ENCODE data around the gene FAM184A.
"Not testable (repeated sequence)": the region's sequence is repeated elsewhere in the genome, so short reads cannot be mapped to it uniquely, and the experiment has no call there.

FAM184A gene

GRCh38 chr6:119052987-119053386 lies 25.5 kb downstream of the FAM184A start:
- no peak for DNase-seq

- no peak for DNase-seq
Measured at GRCh38 chr6:119052292-119052889, 26.1 kb downstream of the FAM184A start.

GRCh38 chr6:119044255-119044654 lies 34.2 kb downstream of the FAM184A start:
- DNase-seq = no peak

GRCh38 chr6:119043783-119044182 lies 34.7 kb downstream of the FAM184A start:
- DNase-seq = no peak

- no peak for DNase-seq
Measured at GRCh38 chr6:119043265-119043664, 35.2 kb downstream of the FAM184A start.

- no peak for DNase-seq
Measured at GRCh38 chr6:119040636-119041035, 37.8 kb downstream of the FAM184A start.

DNA sequence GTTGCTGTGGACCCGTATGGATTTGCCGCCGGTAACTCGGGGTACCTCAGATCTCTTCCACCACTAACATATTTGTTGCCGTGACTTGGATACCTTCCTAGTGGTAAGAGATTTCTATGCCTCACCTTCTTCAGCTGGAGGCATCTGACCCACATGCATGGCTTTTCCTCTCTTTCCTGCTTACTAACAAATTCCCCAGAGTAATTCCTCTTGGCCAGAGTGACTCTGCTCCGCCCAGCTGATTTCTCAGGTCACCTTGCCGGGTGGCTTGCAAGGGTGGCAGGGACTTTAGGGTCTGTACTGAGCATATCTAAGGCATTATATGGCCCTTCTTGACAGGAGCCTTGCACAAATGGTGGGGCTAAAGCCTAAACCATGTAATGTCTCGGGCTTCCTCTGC lies 38.2 kb downstream of the FAM184A start:
- DNase-seq = no peak

DNA sequence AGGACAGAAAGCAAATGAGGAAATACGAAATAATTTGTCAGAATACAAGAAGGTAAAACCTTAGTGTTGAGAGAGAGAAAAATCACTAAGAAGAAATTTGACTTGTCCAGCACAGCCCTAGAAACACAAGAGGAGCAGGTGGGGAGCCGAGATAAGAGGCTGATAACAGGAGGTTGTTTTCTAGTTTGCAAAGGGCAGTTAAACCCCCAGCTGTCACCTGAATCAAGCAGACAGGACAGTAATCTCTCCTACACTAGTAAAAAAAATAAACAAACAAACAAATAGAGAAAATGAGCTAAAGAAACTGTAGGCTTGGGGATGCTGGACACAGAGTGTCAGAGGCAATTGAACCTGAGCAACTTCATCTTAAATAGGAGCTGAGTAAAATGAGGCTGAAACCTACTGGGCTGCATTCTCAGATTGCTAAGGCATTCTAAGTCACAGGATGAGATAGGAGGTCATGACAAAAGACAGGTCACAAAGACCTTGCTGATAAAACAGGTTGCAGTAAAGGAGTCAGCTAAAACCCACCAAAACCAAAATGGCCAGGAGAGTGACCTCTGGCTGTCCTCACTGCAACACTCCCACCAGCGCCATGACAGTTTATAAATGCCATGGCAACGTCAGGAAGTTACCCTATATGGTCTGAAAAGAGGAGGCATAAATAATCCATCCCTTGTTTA lies 40.4 kb downstream of the FAM184A start:
- no peak for DNase-seq

GRCh38 chr6:119037264-119037663 lies 41.2 kb downstream of the FAM184A start:
- no peak for DNase-seq

DNA sequence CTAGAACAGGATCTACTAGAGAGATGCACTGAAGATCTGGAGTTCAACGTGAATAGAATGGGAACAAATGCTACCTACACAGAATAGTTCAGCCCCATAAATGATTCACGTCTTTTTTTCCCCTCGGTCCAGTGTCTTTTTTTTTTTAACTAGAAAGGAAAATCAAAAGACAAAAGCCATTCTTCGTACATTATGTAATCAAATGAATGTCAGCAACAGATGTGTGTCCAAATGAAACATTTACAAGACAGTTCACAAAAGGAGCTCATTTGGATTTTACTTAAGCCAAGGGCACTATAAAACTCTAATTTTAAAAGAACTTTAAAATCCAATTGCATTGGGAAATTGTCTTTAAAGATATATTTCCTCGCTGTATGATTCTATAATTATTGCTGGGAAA lies 42.4 kb downstream of the FAM184A start:
- DNase-seq = no peak

DNA sequence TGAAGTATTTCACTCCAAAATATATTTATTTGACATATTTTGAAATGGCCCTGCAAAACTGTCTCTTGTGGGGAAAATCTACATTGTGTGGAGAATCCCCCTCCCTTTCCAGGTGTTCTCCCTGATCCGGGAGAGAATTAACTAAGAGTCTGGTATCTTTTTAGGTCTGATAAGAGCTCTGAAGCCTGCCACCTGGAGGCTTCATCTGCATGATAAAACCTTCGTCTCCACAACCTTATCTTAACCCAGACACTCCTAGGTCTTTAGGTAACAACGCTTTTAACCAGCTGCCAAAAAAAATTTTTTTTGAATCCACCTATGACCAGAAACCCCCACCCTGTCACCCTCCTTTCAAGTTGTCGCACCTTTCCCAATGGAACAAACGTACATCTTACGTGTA lies 43.0 kb downstream of the FAM184A start:
- DNase-seq = no peak

DNA sequence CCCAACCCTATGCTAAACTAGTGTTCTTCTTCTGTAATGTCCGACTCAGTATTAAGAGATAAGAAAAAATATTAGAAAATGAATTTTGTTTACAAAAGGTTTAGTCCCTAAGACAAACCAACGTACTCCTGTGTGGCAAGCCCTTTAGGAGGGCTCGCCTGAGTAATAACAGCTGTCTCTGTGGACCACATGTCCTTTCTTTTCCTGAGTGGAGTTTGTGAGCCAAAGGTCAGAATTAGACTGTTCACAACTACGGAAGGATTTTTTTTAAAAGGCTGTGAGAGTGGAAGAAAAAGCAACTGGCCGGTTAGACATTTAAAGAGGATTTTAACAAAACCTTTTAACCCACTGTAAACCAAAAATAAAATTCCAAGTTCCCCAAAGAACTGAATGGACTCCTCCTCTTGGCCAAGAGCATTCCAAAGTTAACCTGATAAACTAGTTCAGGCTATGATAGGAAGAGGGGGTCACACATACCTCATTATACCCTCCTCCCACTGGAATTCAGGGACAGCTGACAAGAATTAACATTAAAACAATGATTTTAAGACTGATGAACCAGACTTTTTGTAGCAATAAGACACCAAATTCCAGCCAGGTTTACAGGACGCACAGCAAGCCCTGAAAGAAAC lies 43.5 kb downstream of the FAM184A start:
- no peak for DNase-seq

DNA sequence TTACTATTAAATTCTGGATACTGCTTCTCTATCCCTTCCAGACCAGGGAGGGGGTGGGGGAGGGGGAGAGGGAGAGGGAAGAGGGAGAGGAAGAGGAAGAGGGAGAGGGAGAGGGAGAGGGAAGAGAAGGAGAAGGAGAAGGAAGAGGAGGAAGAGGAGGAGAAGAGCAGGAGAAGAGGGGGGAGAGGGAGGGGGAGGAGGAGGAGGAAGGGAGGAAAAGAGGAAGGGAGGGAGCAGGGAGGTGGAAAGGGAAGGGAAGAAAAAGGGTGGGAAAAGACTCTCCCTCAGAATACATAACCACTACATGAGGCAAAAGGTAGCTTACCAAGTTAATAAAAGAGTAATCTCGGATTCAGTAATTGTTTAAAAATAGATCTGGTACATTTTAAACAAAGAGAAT lies 46.0 kb downstream of the FAM184A start:
- DNase-seq = no peak

DNA sequence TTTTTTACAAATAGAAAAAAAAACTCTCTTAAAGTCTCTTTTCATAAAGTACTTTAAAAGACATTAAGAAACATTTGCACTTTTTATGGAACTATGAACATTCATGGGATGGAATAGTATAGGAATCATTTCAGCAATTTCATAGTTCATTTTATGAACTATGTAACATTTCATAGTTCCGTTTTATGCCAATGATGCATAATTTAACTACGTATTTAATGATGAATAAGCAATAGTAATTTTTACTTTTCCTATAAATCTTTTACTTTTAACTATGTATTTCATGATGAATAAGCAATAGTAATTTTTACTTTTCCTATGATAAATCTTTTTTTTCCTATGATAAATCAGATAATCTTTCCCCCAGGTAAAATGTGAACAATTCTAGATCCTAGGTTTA lies 47.7 kb downstream of the FAM184A start:
- DNase-seq = no peak

DNA sequence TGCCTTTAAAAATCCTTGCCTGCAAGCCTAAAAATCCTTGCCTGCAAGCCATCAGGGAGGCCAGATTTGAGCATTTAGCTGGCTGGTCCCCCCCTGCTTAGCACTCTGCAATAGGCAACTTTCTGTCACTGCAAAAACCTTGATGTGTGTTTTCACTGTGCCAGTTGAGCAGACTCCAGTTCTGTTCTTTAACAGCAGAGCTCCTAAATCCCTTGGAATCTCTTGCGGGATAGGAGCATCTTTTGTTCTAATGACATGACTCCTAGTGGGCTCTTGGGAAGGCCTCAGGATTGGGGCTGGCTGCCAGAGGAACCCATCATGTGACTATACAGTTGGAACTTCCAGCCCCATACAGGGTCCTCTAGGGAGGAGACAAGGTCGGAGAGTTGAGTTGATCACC lies 50.4 kb downstream of the FAM184A start:
- no peak for DNase-seq

GRCh38 chr6:119027465-119027864 lies 51.0 kb downstream of the FAM184A start:
- no peak for DNase-seq

DNA sequence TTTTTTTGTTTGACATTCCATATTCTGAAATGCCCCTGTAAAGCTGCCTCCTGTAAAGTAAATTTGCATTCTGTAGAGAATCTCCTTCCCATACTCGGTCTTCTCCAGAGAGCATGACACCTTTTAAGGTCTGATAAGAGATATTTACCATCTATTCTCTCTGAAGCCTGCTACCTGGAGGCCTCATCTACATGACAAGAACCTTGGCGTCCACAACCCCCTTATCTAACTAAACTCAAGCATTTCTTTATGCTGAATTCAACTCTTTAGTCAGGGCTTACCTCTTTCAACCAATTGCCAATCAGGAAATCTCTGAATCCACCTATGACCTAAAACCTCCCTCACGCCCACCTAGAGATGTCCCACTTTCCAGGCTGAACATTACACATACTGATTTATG lies 51.6 kb downstream of the FAM184A start:
- DNase-seq = no peak

DNA sequence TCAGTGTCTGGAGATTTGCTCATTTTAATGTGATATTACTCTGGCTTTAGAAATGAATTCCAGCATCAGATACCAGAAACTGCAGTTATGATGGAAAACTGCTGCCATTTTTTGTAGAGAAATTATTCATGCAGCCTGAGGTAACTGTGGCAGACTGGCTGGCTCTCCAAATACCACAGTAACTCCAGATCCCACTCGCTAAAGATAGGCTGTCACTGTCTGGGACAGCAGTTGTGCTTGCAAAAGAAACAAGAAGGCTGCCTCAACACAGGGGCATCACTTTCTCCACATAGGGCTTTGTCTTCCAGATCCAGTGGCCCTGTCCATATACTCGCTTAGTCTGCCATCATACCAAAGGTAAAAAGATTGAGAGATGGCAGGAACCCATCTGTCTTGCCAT lies 52.7 kb downstream of the FAM184A start:
- DNase-seq = no peak

DNA sequence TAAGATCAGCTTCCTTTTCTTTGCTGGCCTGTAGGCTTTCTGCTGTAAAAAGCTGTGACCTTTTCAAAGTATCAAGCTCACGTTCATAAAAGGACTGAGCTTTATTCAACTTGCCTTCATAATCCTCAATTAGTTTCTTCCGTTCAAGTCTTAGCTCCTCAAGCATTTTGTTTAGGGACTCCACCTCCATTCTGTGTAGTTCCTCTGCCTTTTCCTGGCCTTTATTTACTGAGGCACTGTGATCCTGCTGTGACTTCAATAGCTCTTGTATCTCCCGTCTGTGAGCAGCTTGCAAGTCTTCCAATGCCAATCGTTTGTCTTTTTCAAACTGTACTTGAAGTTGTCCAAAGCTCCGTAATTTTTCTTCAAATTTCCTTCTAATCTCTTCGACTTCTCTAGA lies 54.4 kb downstream of the FAM184A start:
- DNase-seq = no peak

- no peak for DNase-seq
Measured at GRCh38 chr6:119022796-119023195, 55.7 kb downstream of the FAM184A start.

DNA sequence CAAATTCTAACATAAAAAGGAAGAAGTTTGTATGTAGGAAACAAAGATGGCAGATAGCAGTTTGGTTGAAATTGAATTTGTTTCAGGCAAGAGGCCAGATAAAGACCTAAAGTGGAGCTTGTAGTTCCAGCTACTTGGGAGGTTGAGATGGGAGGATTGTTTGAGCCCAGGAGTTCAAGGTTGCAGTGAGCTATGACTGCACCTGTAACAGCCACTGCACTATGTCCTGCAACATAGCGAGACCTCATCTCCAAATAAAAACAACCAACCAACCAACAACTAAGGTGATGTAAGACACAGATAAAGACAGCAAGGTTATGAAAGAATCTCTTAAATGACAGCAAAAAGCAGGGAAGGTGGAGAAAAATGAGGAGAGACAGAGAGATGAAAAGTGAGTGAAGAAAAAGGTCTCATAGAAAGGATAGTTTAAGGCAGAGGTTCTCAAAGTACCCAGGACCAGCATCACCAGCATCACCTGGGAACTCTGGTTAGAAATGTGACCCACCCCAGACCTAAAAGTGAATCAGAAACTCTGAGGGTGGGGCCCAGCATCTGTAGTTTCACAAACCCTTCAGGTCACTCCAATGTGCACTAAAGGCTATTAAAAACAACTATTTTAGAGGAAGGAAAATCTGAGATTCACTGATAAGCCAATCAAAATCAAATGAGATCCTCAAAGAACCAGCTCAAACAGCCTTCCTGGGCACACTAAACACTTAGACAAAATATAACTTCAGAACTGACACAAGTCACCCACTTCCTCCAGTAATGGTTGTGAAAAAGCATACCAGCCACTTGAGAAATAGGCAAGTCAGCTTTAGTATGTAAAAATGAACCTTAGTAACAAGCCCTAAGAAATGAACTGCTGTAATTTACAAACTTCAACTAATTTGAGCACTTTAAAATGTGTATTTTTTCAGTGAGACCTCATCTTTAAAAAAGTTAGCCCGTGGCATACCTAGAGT lies 57.6 kb downstream of the FAM184A start:
- no peak for DNase-seq

DNA sequence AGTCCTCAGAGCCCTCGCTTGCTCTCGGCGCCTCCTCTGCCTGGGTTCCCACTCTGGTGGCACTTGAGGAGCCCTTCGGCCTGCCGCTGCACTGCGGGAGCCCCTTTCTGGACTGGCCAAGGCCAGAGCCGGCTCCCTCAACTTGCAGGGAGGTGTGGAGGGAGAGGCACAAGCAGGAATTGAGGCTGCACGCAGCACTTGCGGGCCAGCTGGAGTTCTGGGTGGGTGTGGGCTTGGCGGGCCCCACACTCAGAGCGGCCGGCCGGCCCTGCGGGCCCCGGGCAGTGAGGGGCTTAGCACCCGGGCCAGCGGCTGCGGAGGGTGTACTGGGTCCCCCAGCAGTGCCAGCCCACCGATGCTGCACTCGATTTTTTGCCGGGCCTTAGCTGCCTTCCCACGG lies 63.3 kb downstream of the FAM184A start:
- DNase-seq = not testable (repeated sequence)

DNA sequence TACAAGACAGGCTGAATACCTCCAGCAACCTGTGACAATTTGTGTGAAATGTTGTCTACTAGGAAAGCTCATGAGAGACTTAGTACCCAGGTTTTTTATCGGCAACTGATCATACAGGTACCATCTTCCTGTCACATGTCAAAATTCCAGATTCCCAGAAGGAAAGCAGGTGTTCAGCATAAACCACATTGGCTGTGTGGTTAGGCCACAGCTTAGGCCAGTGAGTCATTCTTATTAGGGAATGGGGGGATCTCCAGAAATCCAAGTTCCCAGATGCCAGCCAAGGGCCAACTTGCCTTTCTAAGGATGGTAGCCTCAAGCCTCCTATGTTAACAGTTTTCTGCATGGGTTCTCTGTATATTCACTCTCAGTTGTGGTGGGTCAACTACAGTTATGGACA lies 65.9 kb downstream of the FAM184A start:
- no peak for DNase-seq

Data from NCI-H1092 (cell line).